Measurements from ENCODE around the gene ANXA5. TPM values are rescaled to one million over a fixed set of nuclear protein-coding genes. Genes with fewer than 3 reads are reported as not detected.

ANXA5 gene
- total and polyA plus RNA-seq, 3 donors from 2014 or later: 193 to 264 (median 250) TPM

GRCh38 chr4:121739575-121739974 lies 42.8 kb upstream of the ANXA5 start:
- H3K9me3 ChIP-seq: no peaks in the 10 kb centered on the region
- no peak for TF ChIP-seq CTCF (IDR thresholded peaks at IDR 0.05)
- TF ChIP-seq POLR2A (IDR thresholded peaks at IDR 0.05): no peak
- no peaks in the 10 kb centered on the region for H3K4me1 ChIP-seq
- DNase-seq: no peak
- no peak overlapping the region for H3K27ac ChIP-seq
- 55 to 73% methylated on average over 2 of the region's 2 CpGs for WGBS, 2 donors
- H3K4me3 ChIP-seq: no peak overlapping the region
- H3K27me3 ChIP-seq: no peaks in the 10 kb centered on the region
- no peaks in the 10 kb centered on the region for H3K36me3 ChIP-seq (ENCODE audit: low read depth, missing control alignments)
- intact Hi-C loops (cut with DNase I; ENCODE audit: low total_unique reads): loop anchor here (10.0 kb wide), 1 partner anchor 375 kb away; no protein-coding TSS in a partner anchor

DNA sequence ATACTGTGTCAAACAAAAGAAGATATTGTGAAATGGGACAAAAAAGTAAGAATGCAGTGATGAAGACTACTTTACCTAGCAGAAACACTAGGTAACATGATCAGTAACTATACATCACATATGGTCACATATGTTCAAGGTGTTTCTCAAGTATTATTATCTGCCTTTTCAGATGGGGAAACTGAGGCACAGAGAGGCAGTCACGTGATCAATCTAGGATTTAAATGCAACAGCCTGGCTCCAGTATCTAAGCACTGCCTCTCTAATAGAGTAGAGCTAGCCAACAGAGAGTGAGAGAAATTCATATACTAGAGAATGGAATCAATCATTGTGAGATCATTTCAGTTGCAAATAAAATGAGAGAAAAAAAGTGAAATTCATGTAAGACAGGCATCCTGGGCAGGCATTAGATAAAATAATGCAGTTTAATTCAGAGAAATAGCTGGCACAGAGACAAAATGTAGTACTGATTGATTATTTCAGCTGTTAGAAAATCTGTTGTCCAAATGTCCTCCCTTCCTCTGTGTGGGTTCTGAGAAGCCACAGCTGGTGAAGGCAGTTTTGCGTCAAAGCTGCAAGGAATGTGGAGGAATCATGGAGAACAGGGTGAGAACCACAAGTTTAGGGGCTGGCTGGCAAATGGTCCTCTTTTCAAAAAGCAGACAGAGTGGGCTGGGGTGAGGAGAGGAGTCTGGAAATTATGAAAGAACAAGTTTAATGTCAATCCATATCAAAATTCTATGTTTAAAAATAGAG lies 42.2 kb upstream of the ANXA5 start:
- WGBS, 2 donors: 51 to 78% methylated on average over 2 of the region's 2 CpGs
- Histone ChIP-seq H3K27me3 (no peaks in the 10 kb centered on the region), H3K4me3 (no peak overlapping the region), H3K36me3 (ENCODE audit: low read depth, missing control alignments) (no peaks in the 10 kb centered on the region), H3K4me1 (no peaks in the 10 kb centered on the region), H3K27ac (no peak overlapping the region), H3K9me3 (no peaks in the 10 kb centered on the region)
- DNase-seq: no peak
- intact Hi-C loops (cut with DNase I; ENCODE audit: low total_unique reads): loop anchor here (10.0 kb wide), 1 partner anchor 374 kb away; no protein-coding TSS in a partner anchor
- no peak for TF ChIP-seq POLR2A (IDR thresholded peaks at IDR 0.05)
- no peak for TF ChIP-seq CTCF (IDR thresholded peaks at IDR 0.05)

- H3K4me1 ChIP-seq: no peaks in the 10 kb centered on the region
- no peak overlapping the region for H3K4me3 ChIP-seq
- WGBS, 2 donors: 81 to 82% methylated on average over 10 of the region's 10 CpGs
- intact Hi-C loops (cut with DNase I; ENCODE audit: low total_unique reads): loop anchor here (10.0 kb wide), 1 partner anchor 373 kb away; no protein-coding TSS in a partner anchor
- no peaks in the 10 kb centered on the region for H3K36me3 ChIP-seq (ENCODE audit: low read depth, missing control alignments)
- H3K9me3 ChIP-seq: no peaks in the 10 kb centered on the region
- no peak for DNase-seq
- H3K27me3 ChIP-seq: no peaks in the 10 kb centered on the region
- TF ChIP-seq CTCF (IDR thresholded peaks at IDR 0.05) (no peak), POLR2A (IDR thresholded peaks at IDR 0.05) (no peak)
- no peak overlapping the region for H3K27ac ChIP-seq
These were observed 41.2 kb upstream of the ANXA5 start for GRCh38 chr4:121737846-121738554.

GRCh38 chr4:121736735-121737351 lies 40.1 kb upstream of the ANXA5 start:
- Histone ChIP-seq H3K4me3 (no peak overlapping the region), H3K9me3 (no peaks in the 10 kb centered on the region), H3K27ac (no peak overlapping the region), H3K36me3 (ENCODE audit: low read depth, missing control alignments) (no peaks in the 10 kb centered on the region), H3K27me3 (no peaks in the 10 kb centered on the region), H3K4me1 (no peaks in the 10 kb centered on the region)
- intact Hi-C loops (cut with DNase I; ENCODE audit: low total_unique reads): loop anchor here (10.0 kb wide), 1 partner anchor 372 kb away; no protein-coding TSS in a partner anchor
- WGBS, 2 donors: 77 to 79% methylated on average over 5 of the region's 5 CpGs
- peak in 2 of 3 experiments; percentile 34 to 51 for TF ChIP-seq CTCF (IDR thresholded peaks at IDR 0.05)
- no peak for TF ChIP-seq POLR2A (IDR thresholded peaks at IDR 0.05)
- peak; percentile 49 for DNase-seq
